ENCODE results near the gene GRAMD1C.

GRAMD1C gene

DNA sequence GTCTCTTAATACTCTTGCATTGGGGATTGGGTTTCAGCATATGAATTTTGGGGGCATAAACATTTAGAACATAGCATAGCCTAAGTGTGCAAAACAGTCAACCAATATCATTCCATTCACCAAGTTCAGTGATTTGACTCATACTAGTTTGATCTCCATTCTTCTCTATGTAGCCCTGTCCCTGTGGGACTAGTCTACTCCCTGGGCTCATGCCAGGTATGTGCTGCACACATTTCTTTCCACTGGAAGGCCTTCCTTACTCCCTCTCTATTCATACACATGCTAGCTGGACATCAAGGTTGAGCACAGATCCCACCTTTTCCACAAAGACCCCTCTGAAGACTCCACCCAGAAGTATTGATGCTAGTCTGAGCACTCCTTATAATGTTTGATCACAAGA, 114.3 kb downstream of the GRAMD1C start:
- no peak for DNase-seq (ENCODE audit: low read depth in 3 of 3)

DNA sequence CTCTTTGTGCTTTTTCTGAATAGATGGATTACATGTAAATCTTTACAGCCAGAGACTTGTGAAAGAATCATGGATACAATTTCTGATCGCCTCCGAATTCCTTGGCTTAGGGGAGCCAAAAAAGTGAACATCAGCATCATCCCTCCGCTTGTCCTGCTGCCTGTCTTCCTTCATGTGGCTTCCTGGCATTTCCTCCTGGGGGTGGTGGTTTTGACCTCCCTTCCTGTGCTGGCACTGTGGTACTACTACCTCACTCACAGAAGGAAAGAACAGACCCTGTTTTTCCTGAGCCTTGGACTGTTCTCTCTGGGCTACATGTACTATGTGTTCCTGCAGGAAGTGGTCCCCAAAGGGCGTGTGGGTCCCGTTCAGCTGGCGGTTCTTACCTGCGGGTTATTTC, 115.1 kb downstream of the GRAMD1C start:
- no peak for DNase-seq (ENCODE audit: low read depth in 3 of 3)

DNA sequence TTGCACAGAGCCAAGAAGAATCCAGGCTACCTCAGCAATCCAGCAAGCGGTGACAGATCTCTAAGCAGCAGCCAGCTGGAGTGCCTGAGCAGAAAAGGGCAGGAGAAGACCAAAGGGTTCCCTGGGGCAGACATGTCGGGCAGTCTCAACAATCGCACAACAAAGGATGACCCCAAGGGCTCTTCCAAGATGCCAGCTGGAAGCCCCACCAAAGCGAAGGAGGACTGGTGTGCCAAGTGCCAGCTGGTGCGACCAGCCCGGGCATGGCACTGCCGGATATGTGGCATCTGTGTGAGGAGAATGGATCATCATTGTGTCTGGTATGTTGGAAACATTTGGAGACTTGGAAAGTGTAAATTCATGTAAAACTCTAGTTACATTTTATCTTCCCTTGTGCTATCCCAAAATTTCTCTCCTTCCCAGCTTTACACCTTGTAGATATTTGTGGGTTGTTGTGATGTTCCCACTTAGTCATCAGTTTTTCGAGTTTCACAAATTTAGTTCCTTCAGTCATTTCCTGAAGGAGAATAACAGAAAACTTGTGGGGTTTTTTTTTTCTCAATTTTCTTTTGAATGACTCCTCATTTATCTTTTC, 115.6 kb downstream of the GRAMD1C start:
- no peak for DNase-seq (ENCODE audit: low read depth in 3 of 3)

DNA sequence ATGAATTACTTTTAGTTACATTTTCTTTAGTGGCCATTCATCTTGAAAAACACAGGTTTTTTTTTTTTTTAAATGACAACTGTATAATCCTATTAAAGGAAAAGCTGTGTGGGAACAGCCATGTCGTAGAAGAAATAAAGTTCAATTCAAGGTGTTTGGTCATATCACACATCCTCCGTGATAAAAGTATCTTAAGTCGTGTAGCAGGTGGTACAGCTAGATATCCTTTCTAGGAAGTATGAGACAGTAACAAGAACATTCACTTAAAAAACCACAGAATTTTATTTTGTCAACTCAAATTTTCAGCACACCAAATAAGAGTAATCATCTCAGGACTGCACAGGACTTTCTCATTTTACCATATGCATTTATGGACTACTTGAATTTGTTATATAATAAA, 125.3 kb downstream of the GRAMD1C start:
- no peak for DNase-seq (ENCODE audit: low read depth in 3 of 3)

DNA sequence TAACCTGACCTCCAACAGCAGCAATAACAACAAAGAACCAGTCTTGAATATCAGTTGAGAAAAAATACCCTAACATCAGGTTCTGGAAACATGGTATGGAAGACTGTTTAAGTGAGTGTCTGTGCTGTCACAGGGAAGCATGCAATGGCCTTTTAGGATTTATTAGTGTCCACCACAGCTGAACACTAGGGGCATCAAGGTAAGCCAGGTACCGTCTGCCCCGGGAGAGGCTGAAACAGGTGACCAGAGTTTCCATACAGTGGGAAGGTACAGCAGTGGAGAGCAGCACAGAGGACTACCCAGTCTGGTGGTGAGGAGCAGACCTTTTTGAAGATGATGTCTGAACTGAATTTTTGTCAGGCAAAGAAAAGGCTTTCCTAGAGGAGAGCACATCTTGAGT, 127.6 kb downstream of the GRAMD1C start:
- no peak for DNase-seq (ENCODE audit: low read depth in 3 of 3)

DNA sequence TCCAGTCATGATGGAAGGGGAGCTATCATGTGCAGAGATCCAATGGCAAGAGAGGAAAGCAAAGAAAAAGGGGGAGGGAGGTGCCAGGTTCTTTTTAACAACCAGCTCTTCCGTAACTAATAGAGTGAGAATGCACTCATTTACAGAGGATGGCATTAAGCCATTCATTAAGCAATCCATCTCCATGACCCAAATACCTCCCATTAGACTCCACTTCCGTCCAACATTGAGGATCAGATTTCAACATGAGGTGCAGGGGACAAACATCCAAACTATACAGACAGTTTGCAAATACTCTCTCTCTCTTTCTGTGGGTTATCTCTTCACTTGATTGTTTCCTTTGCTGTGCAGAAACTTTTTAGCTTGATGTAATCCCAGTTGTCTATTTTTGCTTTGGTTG, 130.4 kb downstream of the GRAMD1C start:
- no peak for DNase-seq (ENCODE audit: low read depth in 3 of 3)

DNA sequence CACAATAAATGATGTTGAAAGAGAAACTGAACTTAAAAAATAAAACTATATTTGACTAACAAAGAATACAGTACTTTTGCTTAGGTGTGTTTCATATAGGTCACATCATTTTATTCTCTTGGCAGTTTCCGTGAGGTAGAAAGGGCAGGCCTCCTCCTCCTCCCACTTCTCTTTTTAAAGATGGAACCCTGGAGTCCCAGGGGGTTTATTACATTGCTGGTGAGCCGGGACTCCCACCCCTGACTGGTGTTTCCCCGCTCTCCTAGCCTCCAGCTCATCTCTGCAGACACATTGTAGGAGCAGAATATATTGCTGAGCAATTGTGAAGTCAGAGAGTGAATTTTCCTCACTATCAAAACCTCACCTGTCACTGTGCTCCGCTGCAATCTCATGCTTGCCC, 139.2 kb downstream of the GRAMD1C start:
- no peak for DNase-seq (ENCODE audit: low read depth in 3 of 3)

DNA sequence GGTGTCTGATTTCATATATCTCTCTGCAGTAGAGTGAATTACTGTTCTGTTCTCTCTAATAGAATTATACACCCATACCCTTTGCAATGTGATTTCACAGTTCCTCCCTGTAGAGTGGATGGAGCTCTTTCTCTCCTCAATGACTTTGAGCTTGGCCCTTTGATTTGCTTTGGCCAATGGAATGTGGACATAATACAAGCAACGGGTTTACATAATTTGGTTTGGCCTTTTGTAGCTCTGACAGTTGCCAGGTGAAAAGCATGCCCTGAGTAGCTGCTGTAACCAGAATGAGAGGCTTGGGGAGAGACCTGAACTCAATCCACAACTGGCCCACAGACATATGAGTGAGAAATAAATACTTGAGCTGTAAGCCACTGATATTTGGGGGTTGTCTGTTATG, 141.3 kb downstream of the GRAMD1C start:
- no peak for DNase-seq (ENCODE audit: low read depth in 3 of 3)

DNA sequence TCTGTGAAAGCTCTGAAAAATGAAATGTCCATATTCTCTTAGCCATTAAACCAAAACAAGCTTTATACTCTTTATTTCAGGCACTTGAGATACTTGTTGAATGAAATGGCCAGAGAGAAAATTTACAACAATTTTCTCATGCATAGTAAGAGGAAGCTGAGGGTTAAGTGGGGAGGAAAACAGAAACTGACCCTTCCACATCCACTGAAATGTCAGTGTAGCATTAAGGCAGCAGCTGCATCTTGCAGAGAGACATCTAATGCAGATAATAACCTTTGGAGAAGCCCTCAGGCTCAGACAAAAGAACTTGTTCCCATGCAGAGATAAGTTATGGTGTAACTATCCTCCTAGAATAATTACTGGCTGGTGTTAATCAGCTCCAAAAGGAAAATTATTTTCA, 143.2 kb downstream of the GRAMD1C start:
- DNase-seq (ENCODE audit: low read depth in 3 of 3) = no peak

DNA sequence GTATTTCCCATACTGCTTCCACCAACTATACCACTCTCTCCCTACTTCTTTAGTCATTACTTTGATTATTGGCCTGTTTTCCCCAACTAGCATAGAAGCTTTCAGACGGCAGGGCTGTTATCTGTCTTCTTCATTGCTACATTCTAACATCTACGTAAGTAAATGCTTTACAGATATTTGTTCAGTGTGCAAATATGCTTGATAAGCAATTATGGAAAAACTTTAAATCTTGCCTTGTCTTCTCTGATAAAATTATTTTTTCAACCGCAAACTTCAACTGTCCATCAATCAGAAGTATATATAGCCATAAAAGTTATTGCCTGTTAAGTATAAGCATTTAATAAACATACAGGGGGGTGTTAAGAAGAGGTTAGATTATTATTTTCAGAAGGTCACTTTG, 145.0 kb downstream of the GRAMD1C start:
- DNase-seq (ENCODE audit: low read depth in 3 of 3) = no peak

DNA sequence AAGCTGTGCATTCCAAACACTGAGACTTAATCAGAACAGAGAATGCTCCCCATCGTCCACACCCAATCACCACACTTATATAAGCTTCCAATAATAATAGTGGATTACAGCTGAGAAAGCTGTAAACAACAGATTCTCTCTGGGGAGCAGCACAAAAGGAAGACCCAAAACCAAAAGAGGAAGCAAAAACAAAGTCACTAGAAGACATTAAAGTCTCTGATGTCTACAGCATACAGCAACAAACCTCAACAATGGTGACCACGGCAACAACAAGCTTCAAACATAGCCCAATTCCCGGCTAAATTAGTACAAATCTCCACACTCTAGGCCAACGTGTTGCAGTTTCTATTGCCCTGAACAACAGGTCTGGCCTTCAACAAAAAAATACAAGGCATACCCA, 147.0 kb downstream of the GRAMD1C start:
- DNase-seq (ENCODE audit: low read depth in 3 of 3) = no peak
